A673 (cell line): ENCODE data around the gene PINLYP. TPM values are rescaled to one million over a fixed set of nuclear protein-coding genes. Genes with fewer than 3 reads are reported as not detected.
A peak's percentile ranks its signal among the peaks of the same experiment; 100 is the strongest.

ENCODE experiments used
- BruUV-seq: library from RNA; stranded (reverse); fragments of 400-500 nt; replicated peaks from 2 replicates; lab custom pipeline; 2021; lab: Mats Ljungman, UMichigan
- CTCF ChIA-PET: fragments of 300-600 bp; sonication (Branson Sonifier 250); formaldehyde crosslinking; loops from one replicate; lab custom pipeline; 2022; ENCODE audit warnings: antibody characterized with exemption; lab: Charles Lee
- POLR2A ChIA-PET: fragments of 300-600 bp; sonication (Branson Sonifier 250); formaldehyde crosslinking; loops from one replicate; lab custom pipeline; 2022; ENCODE audit warnings: antibody characterized with exemption; ENCODE audit not compliant: low non-redundant PET; lab: Charles Lee
- DNase-seq: peaks from one replicate; pipeline ENCODE4 v3.0.0-alpha.2; 2015; ENCODE audit warnings: low spot score
- H3K27ac ChIP-seq: fragments of 200-600 bp; sonication (generic); 2 replicates; pipeline ENCODE4 v1.5.1; 2016; ENCODE audit warnings: mixed run types, low read depth, mild to moderate bottlenecking, mixed read lengths, antibody characterized with exemption, low read length; ENCODE audit not compliant: poor library complexity, severe bottlenecking
- H3K27me3 ChIP-seq: fragments of 200-600 bp; sonication (generic); replicated peaks from 2 replicates; pipeline ENCODE4 v1.6.1; 2017; ENCODE audit warnings: mixed run types, low read depth, mild to moderate bottlenecking, mixed read lengths, antibody characterized with exemption, low read length; ENCODE audit not compliant: insufficient read depth, poor library complexity
- H3K36me3 ChIP-seq: fragments of 200-600 bp; sonication (generic); 2 replicates; pipeline ENCODE4 v1.6.1; 2016; ENCODE audit warnings: mixed run types, mild to moderate bottlenecking, mixed read lengths, antibody characterized with exemption, low read length; ENCODE audit not compliant: insufficient read depth, poor library complexity, severe bottlenecking
- H3K4me1 ChIP-seq: fragments of 200-600 bp; sonication (generic); 2 replicates; pipeline ENCODE4 v1.6.1; 2017; ENCODE audit warnings: mixed run types, mild to moderate bottlenecking, mixed read lengths, antibody characterized with exemption, low read length; ENCODE audit not compliant: insufficient read depth, poor library complexity, severe bottlenecking
- H3K4me3 ChIP-seq: fragments of 200-600 bp; sonication (generic); 2 replicates; pipeline ENCODE4 v1.5.1; 2016; ENCODE audit warnings: low read depth, mixed run types, mild to moderate bottlenecking, mixed read lengths, low read length; ENCODE audit not compliant: poor library complexity, severe bottlenecking
- H3K9me3 ChIP-seq: fragments of 200-600 bp; sonication (generic); 2 replicates; pipeline ENCODE4 v1.6.1; 2016; ENCODE audit warnings: mixed run types, low read depth, mild to moderate bottlenecking, mixed read lengths, antibody characterized with exemption, low read length; ENCODE audit not compliant: poor library complexity, severe bottlenecking
- CTCF ChIP-seq: fragments of 300-800, 200-600 bp; sonication (generic); conservative IDR thresholded peaks from 2 replicates; pipeline ENCODE4 v1.5.1; 2017; ENCODE audit warnings: low read depth, mild to moderate bottlenecking, antibody characterized with exemption, low read length, moderate library complexity, mixed read lengths
- EZH2 ChIP-seq: fragments of 200-600 bp; sonication (generic); IDR thresholded peaks from 2 replicates; pipeline ENCODE4 v1.6.1; 2017; ENCODE audit warnings: borderline replicate concordance, low read depth, mild to moderate bottlenecking, mixed read lengths, antibody characterized with exemption, low read length; ENCODE audit not compliant: poor library complexity, severe bottlenecking
- intact Hi-C: fragments of 100-400 bp; cut with micrococcal nuclease; formaldehyde crosslinking; loops from one replicate; pipeline ENCODE4 v1.10.0; 2022; ENCODE audit not compliant: unreplicated experiment
- total RNA-seq: library from RNA; stranded (reverse); gene quantifications from 2 replicates; pipeline ENCODE4 v1.2.3, GENCODE V29; 2021

Gene PINLYP
- total RNA-seq, 1 experiment from 2014 or later, result 14.3 TPM

- TF ChIP-seq EZH2 (no peak), CTCF (no peak)
- H3K27ac ChIP-seq, result peak overlapping the region; percentile 86
These were observed 13.3 kb upstream of the PINLYP start for GRCh38 chr19:43562226-43562697.

GRCh38 chr19:43562698-43563241, 12.8 kb upstream of the PINLYP start:
- Histone ChIP-seq H3K4me1 (peaks cover 40% of the 10 kb centered on the region), H3K27me3 (no peaks in the 10 kb centered on the region), H3K27ac (peak overlapping the region; percentile 86), H3K9me3 (no peaks in the 10 kb centered on the region), H3K4me3 (no peak overlapping the region), H3K36me3 (peaks cover 22% of the 10 kb centered on the region)
- BruUV-seq, result no TSS peak
- intact Hi-C loops, result no loop called here
- ChIA-PET CTCF (interaction anchor here (0.6 kb wide), 1 partner anchor 17 kb away, joined by 3 read pairs; no protein-coding TSS in a partner anchor), POLR2A (interaction anchor here (0.5 kb wide), 1 partner anchor 107 kb away, joined by 4 read pairs; the partner anchor contains the start of gene PLAUR)
- TF ChIP-seq EZH2 (no peak), CTCF (no peak)
- DNase-seq, result peak; percentile 97

More at GRCh38 chr19:43562226-43562697, 13.3 kb upstream of the PINLYP start:
- intact Hi-C loops, result no loop called here
- DNase-seq, result no peak
- Histone ChIP-seq H3K9me3 (no peaks in the 10 kb centered on the region), H3K27me3 (no peaks in the 10 kb centered on the region), H3K4me3 (no peak overlapping the region), H3K4me1 (peaks cover 40% of the 10 kb centered on the region), H3K36me3 (peaks cover 22% of the 10 kb centered on the region)
- ChIA-PET POLR2A (no interaction called here), CTCF (interaction anchor here (0.6 kb wide), 1 partner anchor 16 kb away, joined by 3 read pairs; no protein-coding TSS in a partner anchor)
- no TSS peak for BruUV-seq

GRCh38 chr19:43563816-43564457, 11.7 kb upstream of the PINLYP start:
- no peaks in the 10 kb centered on the region for H3K9me3 ChIP-seq
- ChIA-PET POLR2A (no interaction called here), CTCF (no interaction called here)
- DNase-seq, result no peak
- H3K27ac ChIP-seq, result peak overlapping the region; percentile 86
- no TSS peak for BruUV-seq
- H3K4me1 ChIP-seq, result peaks cover 40% of the 10 kb centered on the region
- H3K36me3 ChIP-seq, result peaks cover 16% of the 10 kb centered on the region
- H3K27me3 ChIP-seq, result no peaks in the 10 kb centered on the region
- TF ChIP-seq EZH2 (no peak), CTCF (no peak)
- intact Hi-C loops, result no loop called here
- no peak overlapping the region for H3K4me3 ChIP-seq
